IPS DF 6.9 (cell line): ENCODE measurements around the gene FAM124B.

Experiments
- DNase-seq: peaks from one replicate; pipeline ENCODE4 v3.0.0-alpha.2; 2013; ENCODE audit warnings: low read depth, low spot score
- H3K27ac ChIP-seq: one replicate; pipeline ENCODE4 v1.5.1; 2013; ENCODE audit warnings: low read length, control low read depth
- H3K27me3 ChIP-seq: 2 replicates; pipeline ENCODE4 v1.6.1; 2013; ENCODE audit warnings: mild to moderate bottlenecking, low read length; ENCODE audit not compliant: control insufficient read depth, insufficient read depth
- H3K36me3 ChIP-seq: 2 replicates; pipeline ENCODE4 v1.6.1; 2013; ENCODE audit warnings: low read length; ENCODE audit not compliant: control insufficient read depth, insufficient read depth
- H3K4me1 ChIP-seq: 2 replicates; pipeline ENCODE4 v1.6.1; 2013; ENCODE audit warnings: low read length; ENCODE audit not compliant: control insufficient read depth, insufficient read depth
- H3K4me3 ChIP-seq: 2 replicates; pipeline ENCODE4 v1.5.1; 2013; ENCODE audit warnings: mild to moderate bottlenecking, low read length
- H3K9me3 ChIP-seq: 2 replicates; pipeline ENCODE4 v1.6.1; 2013; ENCODE audit warnings: low read length, inconsistent platforms; ENCODE audit not compliant: control insufficient read depth, insufficient read depth
- WGBS: extraction: QIAGEN DNeasy Blood & Tissue Kit; methylation state at CpG from one replicate; pipeline ENCODE4 v1.1.7; 2013; ENCODE audit warnings: mixed read lengths, missing lambda C conversion rate; ENCODE audit not compliant: insufficient read length, insufficient coverage; 5-methylcytosine and 5-hydroxymethylcytosine counted together

FAM124B gene

DNA sequence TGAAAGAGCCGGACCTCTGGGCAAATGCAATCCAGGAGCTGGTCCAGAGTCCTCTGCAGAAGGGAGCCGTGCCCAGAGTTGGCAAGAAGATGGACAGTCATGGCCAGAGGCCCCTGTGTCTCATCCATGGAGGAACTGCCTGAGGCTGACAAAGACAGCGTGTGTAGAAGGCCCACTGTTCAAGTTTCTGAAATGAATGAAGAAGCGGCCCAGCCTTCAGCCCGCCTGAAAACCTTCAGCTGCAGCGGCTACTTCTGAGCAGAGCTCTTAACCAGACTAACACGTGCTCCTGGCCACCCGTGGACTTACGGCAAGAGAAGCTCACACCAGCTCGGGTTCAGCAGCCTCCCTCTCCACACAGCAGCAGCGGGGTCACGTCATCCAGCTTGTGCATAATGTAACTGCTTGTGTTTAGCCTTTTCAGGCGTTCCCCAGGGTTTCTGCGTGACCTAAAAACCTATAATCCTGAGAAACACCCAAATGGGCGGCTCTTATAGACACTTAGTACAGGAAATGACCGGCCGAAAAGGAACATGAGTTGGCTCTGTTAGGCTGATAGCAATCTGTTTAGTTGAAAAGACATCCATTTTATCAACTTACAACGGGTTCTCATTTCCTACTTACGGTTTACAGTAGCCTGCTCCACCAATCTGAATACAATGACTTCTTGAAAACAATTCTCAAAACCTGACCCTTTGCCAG is at the start of gene FAM124B:
Gene FAM124B (minus strand): TSS at position 467 of the 702 bp plus-strand sequence. CDS start 339 bp downstream, at position 128.
- Histone ChIP-seq H3K36me3 (no peaks in the 10 kb centered on the region), H3K27ac (no peak within 1 kb of the TSS), H3K4me3 (no peak within 1 kb of the TSS), H3K4me1 (no peaks in the 10 kb centered on the region; the same call in 1 of the 2 replicates), H3K27me3 (no peaks in the 10 kb centered on the region), H3K9me3 (no peaks in the 10 kb centered on the region)
- no peak for DNase-seq
- no CpG with 5 or more reads among the region's 19 CpGs for WGBS

DNA sequence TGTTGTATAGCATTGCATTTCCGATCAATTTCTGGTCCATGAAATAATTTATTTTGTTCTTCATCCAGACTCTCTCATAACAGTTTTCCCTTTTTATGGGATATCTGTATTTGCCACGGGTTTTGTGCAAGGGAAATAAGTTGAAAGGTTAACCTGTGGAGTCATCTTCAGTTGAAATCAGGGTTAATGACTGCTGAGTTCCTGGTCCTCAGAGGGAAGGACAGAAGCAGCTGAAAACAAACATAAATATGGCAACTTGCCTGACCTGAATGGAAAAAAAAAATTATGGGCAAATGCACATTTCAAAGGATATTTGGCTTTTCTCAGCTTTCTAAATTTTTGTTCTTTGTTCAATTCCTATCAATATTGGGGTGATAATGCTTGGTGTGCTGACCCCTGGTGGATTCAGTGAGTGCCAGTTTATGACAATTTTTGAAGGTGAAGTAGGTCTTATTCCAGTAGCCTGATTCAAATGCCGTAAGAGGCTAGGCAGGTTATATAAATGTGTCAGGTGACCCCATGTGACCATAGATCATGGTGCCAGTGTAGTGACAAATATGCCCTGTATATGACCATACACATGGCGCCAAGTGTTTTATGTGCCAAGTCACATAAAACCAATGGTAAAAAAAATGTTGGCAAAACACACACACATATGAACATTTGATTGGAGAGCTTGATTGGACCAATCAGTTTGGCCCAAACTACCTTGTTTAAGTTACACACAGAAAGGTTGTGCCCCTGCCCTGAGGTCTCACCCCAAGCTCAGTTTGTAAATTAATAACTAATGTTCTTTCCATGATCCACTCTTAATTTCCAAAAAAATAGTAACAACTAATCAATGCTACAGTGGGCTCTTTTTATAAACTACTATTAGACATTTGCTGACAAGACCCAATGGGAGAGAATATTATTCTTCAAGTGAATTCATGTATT is 47.6 kb upstream of the FAM124B start:
- H3K4me3 ChIP-seq, result no peak overlapping the region
- no peaks in the 10 kb centered on the region for H3K27me3 ChIP-seq
- DNase-seq, result no peak
- H3K27ac ChIP-seq, result no peak overlapping the region
- no peaks in the 10 kb centered on the region for H3K9me3 ChIP-seq
- H3K4me1 ChIP-seq, result no peaks in the 10 kb centered on the region
- H3K36me3 ChIP-seq, result no peaks in the 10 kb centered on the region
- WGBS, result no CpG with 5 or more reads among the region's 4 CpGs

GRCh38 chr2:224448236-224448635 is 46.3 kb upstream of the FAM124B start:
- Histone ChIP-seq H3K27ac (no peak overlapping the region), H3K4me1 (no peaks in the 10 kb centered on the region), H3K27me3 (no peaks in the 10 kb centered on the region), H3K36me3 (no peaks in the 10 kb centered on the region), H3K4me3 (no peak overlapping the region), H3K9me3 (no peaks in the 10 kb centered on the region)
- no CpG with 5 or more reads among the region's 1 CpG for WGBS
- DNase-seq, result no peak

- Histone ChIP-seq H3K36me3 (no peaks in the 10 kb centered on the region), H3K9me3 (no peaks in the 10 kb centered on the region), H3K27ac (no peak overlapping the region), H3K4me3 (no peak overlapping the region), H3K4me1 (no peaks in the 10 kb centered on the region), H3K27me3 (no peaks in the 10 kb centered on the region)
- WGBS, result no CpG with 5 or more reads among the region's 4 CpGs
- DNase-seq, result no peak
These were observed 42.9 kb upstream of the FAM124B start for GRCh38 chr2:224444783-224445182.

GRCh38 chr2:224444021-224444420 is 42.1 kb upstream of the FAM124B start:
- Histone ChIP-seq H3K4me1 (no peaks in the 10 kb centered on the region), H3K27me3 (no peaks in the 10 kb centered on the region), H3K36me3 (no peaks in the 10 kb centered on the region), H3K9me3 (no peaks in the 10 kb centered on the region), H3K4me3 (no peak overlapping the region), H3K27ac (no peak overlapping the region)
- DNase-seq, result no peak
- no CpG with 5 or more reads among the region's 5 CpGs for WGBS

DNA sequence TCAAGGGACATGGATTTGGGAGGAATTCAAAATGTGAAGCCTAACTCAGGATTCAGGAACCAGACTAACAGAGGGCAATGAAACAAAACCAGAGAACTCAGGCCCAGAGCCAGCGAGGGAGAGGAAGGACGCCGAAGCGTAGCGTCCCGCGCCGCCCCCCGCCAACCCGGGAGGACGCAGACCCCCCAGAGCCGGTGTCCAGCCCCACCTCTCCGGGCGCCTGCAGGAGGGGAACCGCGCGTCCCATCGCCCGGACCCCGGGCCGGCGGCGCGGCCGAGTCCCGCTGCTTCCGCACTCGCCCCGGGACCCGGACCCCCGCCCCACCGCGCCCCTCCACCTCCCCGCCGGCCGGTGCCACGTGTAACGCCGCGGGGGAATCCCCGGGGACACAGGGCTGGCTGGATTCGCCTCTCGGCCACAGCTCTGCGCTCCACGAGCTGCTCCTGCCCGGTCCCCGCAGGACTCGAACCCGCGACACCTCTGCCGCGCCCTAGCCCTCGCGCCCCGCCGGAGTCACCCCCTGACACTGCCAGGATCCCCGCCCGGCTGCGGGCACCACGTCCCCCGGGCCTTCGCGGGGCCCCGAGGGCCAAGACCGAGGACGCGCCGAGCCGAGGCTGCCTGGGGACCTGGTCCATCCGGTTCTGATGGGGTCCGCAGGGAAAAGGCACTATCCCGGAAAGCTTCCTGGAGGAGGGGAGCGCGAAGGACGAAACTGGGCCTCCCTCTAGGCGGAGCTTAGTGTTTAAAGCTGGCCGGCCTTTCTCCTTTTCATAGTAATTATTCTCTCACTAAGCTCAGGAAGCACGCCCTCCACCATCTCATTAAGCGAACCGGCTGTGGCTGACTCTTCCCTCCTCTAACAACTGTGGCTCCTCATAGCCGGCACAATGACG is 40.4 kb upstream of the FAM124B start:
- Histone ChIP-seq H3K36me3 (no peaks in the 10 kb centered on the region), H3K9me3 (no peaks in the 10 kb centered on the region), H3K27ac (no peak overlapping the region), H3K4me1 (no peaks in the 10 kb centered on the region), H3K4me3 (no peak overlapping the region), H3K27me3 (no peaks in the 10 kb centered on the region)
- no peak for DNase-seq
- WGBS, result no CpG with 5 or more reads among the region's 82 CpGs

- H3K27me3 ChIP-seq, result no peaks in the 10 kb centered on the region
- H3K4me3 ChIP-seq, result no peak overlapping the region
- H3K36me3 ChIP-seq, result no peaks in the 10 kb centered on the region
- H3K27ac ChIP-seq, result no peak overlapping the region
- no CpG with 5 or more reads among the region's 5 CpGs for WGBS
- DNase-seq, result no peak
- H3K4me1 ChIP-seq, result no peaks in the 10 kb centered on the region
- H3K9me3 ChIP-seq, result no peaks in the 10 kb centered on the region
These were observed 39.1 kb upstream of the FAM124B start for GRCh38 chr2:224440988-224441387.

DNA sequence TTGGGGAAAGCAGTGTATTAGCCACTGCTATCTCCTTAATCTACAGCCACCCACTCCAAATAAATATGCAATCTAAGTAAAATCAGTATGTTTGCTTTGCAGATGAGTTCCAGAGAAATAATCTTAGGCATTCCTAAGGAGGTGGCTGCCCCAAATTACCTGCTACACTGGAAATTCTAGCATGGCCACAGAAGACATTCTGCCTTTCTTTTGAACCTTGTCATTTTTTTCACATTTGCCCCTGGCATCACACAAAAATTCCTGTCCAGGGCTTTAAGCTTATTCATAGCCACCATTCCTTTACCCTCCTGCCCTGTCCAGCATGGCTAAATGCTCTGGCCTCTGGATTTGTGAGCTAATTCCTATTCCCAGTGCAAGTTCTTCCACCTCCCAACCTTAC is 36.8 kb upstream of the FAM124B start:
- Histone ChIP-seq H3K27me3 (no peaks in the 10 kb centered on the region), H3K4me1 (no peaks in the 10 kb centered on the region), H3K36me3 (no peaks in the 10 kb centered on the region), H3K4me3 (no peak overlapping the region), H3K27ac (no peak overlapping the region), H3K9me3 (no peaks in the 10 kb centered on the region)
- DNase-seq, result no peak

DNA sequence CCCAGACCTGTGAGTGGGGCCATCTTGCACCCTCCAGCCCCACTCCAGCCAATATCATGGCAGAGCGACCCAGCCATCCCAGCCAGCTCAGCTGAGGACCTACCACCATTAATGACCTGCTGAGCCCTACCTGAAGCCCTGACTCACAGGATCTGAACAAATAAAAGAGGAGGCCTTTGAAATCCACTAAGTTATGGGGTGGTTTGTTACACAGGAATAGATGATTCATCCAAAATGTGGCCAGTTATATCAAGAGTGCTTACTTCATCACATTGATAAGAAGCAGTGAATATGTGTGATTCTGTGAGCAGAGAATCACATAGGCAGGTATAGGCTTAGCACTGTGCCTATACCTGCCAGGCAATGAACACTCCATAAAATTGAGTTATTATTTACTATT is 34.7 kb upstream of the FAM124B start:
- Histone ChIP-seq H3K27ac (no peak overlapping the region), H3K4me1 (no peaks in the 10 kb centered on the region), H3K36me3 (no peaks in the 10 kb centered on the region), H3K27me3 (no peaks in the 10 kb centered on the region), H3K9me3 (no peaks in the 10 kb centered on the region), H3K4me3 (no peak overlapping the region)
- DNase-seq, result no peak
- WGBS, result no CpG with 5 or more reads among the region's 1 CpG

DNA sequence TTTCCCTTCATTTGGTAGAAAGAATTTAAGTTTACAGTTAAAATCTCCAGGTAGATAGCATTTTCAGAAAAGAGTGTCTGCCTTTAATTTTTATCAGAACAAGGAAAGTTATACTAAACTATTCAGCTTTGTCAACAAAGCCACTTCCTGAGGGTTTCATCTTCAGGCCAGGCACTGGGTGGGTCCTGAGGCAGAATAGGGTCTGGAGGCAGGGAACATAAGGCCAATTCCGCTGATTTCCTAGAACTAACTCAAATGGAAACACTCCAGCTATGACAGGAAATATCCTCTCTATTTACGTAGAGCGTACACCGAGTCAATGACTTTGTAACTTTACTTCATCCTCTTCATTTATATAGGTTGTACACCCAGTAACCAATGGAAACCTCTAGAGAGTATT is 32.7 kb upstream of the FAM124B start:
- Histone ChIP-seq H3K27ac (no peak overlapping the region), H3K4me3 (no peak overlapping the region), H3K4me1 (no peaks in the 10 kb centered on the region), H3K36me3 (no peaks in the 10 kb centered on the region; the same call in 1 of the 2 replicates), H3K27me3 (no peaks in the 10 kb centered on the region), H3K9me3 (no peaks in the 10 kb centered on the region)
- no peak for DNase-seq
- WGBS, result no CpG with 5 or more reads among the region's 4 CpGs
